HepG2 (cell line): ENCODE measurements around the gene PGM3. TPM values are rescaled to one million over a fixed set of nuclear protein-coding genes. Genes with fewer than 3 reads are reported as not detected.

ENCODE experiments used
- ATAC-seq: fragments of 200-7000 bp; cut with Tn5 transposase; 3 replicates; pipeline ENCODE4 v1.9.1; 2020; ENCODE audit warnings: mild to moderate bottlenecking, moderate library complexity
- BruUV-seq: library from RNA; stranded (reverse); fragments of 400-500 nt; replicated peaks from 2 replicates; lab custom pipeline; 2021; lab: Mats Ljungman, UMichigan
- CTCF ChIA-PET: fragments of 300-600 bp; formaldehyde crosslinking; extraction: SDS; loops from one replicate; lab custom pipeline; 2021; ENCODE audit warnings: low total read pairs, inconsistent platforms, low intra/inter-chr PET ratio; lab: Yijun Ruan, JAX
- POLR2A ChIA-PET: fragments of 350-600 bp; sonication (Branson Sonifier 250); formaldehyde crosslinking; loops from one replicate; lab custom pipeline; 2020; ENCODE audit warnings: antibody characterized with exemption, inconsistent platforms; lab: Yijun Ruan, JAX
- DNase-seq: peaks from one replicate; pipeline ENCODE4 v3.0.0-alpha.2; 2015; ENCODE audit warnings: low spot score
- FAIRE-seq: peaks from 3 replicates; lab custom pipeline; 2011; peaks lifted over from hg19 to GRCh38; lab: Jason Lieb, UNC
- H2AFZ ChIP-seq: one replicate; pipeline ENCODE4 v1.6.1; 2011; ENCODE audit warnings: low read length, inconsistent platforms
- H3K27ac ChIP-seq: fragments of 300-600 bp; 3 replicates; pipeline ENCODE4 v1.8.0; 2011; ENCODE audit warnings: mixed run types, mild to moderate bottlenecking, mixed read lengths, low read length, inconsistent platforms; ENCODE audit not compliant: insufficient read depth; ENCODE audit errors: extremely low read length
- H3K27me3 ChIP-seq, 2 experiments: fragments of 200-600 bp in 1 of 2; 2 replicates in 1 of 2; 3 replicates in 1 of 2; pipeline versions ENCODE4 v1.6.0 to v1.8.0; 2011; ENCODE audit warnings: low read length in 2 of 2, mild to moderate bottlenecking in 2 of 2, moderate library complexity in 2 of 2, inconsistent platforms in 1 of 2; ENCODE audit not compliant: insufficient read depth in 2 of 2, control insufficient read depth in 1 of 2
- H3K36me3 ChIP-seq, 2 experiments: fragments of 200-600 bp in 1 of 2; replicated peaks in 1 of 2; 2 replicates in 1 of 2; 3 replicates in 1 of 2; pipeline versions ENCODE4 v1.5.1 to v1.8.0; 2011; ENCODE audit warnings: low read length in 2 of 2, inconsistent platforms in 1 of 2; ENCODE audit not compliant: insufficient read depth in 2 of 2, control insufficient read depth in 1 of 2
- H3K4me1 ChIP-seq: 2 replicates; pipeline ENCODE4 v1.5.1; 2012; ENCODE audit warnings: low read length, inconsistent platforms; ENCODE audit not compliant: insufficient read depth
- H3K4me2 ChIP-seq: 2 replicates; pipeline ENCODE4 v1.6.0; 2011; ENCODE audit warnings: low read depth, low read length, inconsistent platforms
- H3K4me3 ChIP-seq, 3 experiments: fragments of 200-600 bp in 1 of 3; sonication (generic), shearing (Covaris generic) in 1 of 3; replicated peaks in 1 of 3; 2 replicates each; pipeline ENCODE4 v1.5.1; 2011 to 2016; ENCODE audit warnings: low read length in 3 of 3, inconsistent platforms in 2 of 3, low read depth in 2 of 3, mild to moderate bottlenecking in 2 of 3, control low read depth in 1 of 3, mixed read lengths in 1 of 3; ENCODE audit not compliant: insufficient read depth in 1 of 3
- H3K79me2 ChIP-seq: one replicate; pipeline ENCODE4 v1.6.1; 2011; ENCODE audit warnings: low read length, inconsistent platforms; ENCODE audit not compliant: insufficient read depth
- H3K9ac ChIP-seq: 2 replicates; pipeline ENCODE4 v1.6.0; 2011; ENCODE audit warnings: mild to moderate bottlenecking, low read depth, low read length, inconsistent platforms; ENCODE audit not compliant: insufficient read depth
- H3K9me3 ChIP-seq: 2 replicates; pipeline ENCODE4 v1.5.1; 2012; ENCODE audit warnings: mild to moderate bottlenecking, low read length
- H4K20me1 ChIP-seq: 2 replicates; pipeline ENCODE4 v1.6.0; 2011; ENCODE audit warnings: inconsistent platforms, mild to moderate bottlenecking, low read length, moderate library complexity; ENCODE audit not compliant: insufficient read depth
- CENPX ChIP-seq: sonication (generic); formaldehyde crosslinking; IDR thresholded peaks from 2 replicates; pipeline ENCODE4 v1.9.0; 2021; ENCODE audit warnings: mild to moderate bottlenecking, missing genetic modification reagents, moderate library complexity
- KDM2A ChIP-seq: sonication (generic); formaldehyde crosslinking; IDR thresholded peaks from 2 replicates; pipeline ENCODE4 v1.4.0; 2020; ENCODE audit warnings: low read depth, missing genetic modification reagents, borderline replicate concordance
- MTA1 ChIP-seq: sonication (generic); formaldehyde crosslinking; IDR thresholded peaks from 2 replicates; pipeline ENCODE4 v1.4.0; 2020; ENCODE audit warnings: missing genetic modification reagents, mild to moderate bottlenecking, borderline replicate concordance
- NFKB2 ChIP-seq: sonication (generic); formaldehyde crosslinking; IDR thresholded peaks from 2 replicates; pipeline ENCODE4 v1.4.0; 2020; ENCODE audit warnings: missing genetic modification reagents, borderline replicate concordance
- NFYB ChIP-seq: sonication (generic); formaldehyde crosslinking; IDR thresholded peaks from 2 replicates; pipeline ENCODE4 v1.4.0; 2020; ENCODE audit warnings: missing genetic modification reagents
- PPARG ChIP-seq: conservative IDR thresholded peaks from 2 replicates; pipeline ENCODE4 v1.6.1; 2016; ENCODE audit warnings: missing biosample characterization, missing genetic modification reagents
- RARG ChIP-seq: sonication (generic); formaldehyde crosslinking; IDR thresholded peaks from 2 replicates; pipeline ENCODE4 v1.4.0; 2020; ENCODE audit warnings: low read depth, mild to moderate bottlenecking, missing genetic modification reagents
- RELA ChIP-seq: sonication (generic); formaldehyde crosslinking; IDR thresholded peaks from 2 replicates; pipeline ENCODE4 v1.4.0; 2020; ENCODE audit warnings: missing genetic modification reagents
- RFXANK ChIP-seq: IDR thresholded peaks from 2 replicates; pipeline ENCODE4 v1.6.1; 2016
- SP1 ChIP-seq, 2 experiments: fragments of 450-650 bp in 1 of 2; sonication (generic) in 1 of 2; formaldehyde crosslinking in 1 of 2; IDR thresholded peaks; 2 replicates each; pipeline versions ENCODE4 v1.4.0 to v1.6.1; 2016 to 2020; ENCODE audit warnings: missing genetic modification reagents in 1 of 2
- TBP ChIP-seq: sonication (generic); formaldehyde crosslinking; IDR thresholded peaks from 2 replicates; pipeline ENCODE4 v1.5.0; 2020; ENCODE audit warnings: missing genetic modification reagents
- ZBTB14 ChIP-seq: sonication (generic); formaldehyde crosslinking; IDR thresholded peaks from 2 replicates; pipeline ENCODE4 v1.4.0; 2020; ENCODE audit warnings: missing genetic modification reagents
- ZBTB49 ChIP-seq: sonication (generic); formaldehyde crosslinking; IDR thresholded peaks from 2 replicates; pipeline ENCODE4 v1.4.0; 2020; ENCODE audit warnings: missing genetic modification reagents, borderline replicate concordance
- ZFX ChIP-seq: sonication (generic); formaldehyde crosslinking; IDR thresholded peaks from 2 replicates; pipeline ENCODE4 v1.4.0; 2020; ENCODE audit warnings: mild to moderate bottlenecking, low read depth, missing genetic modification reagents, moderate library complexity
- ZNF367 ChIP-seq: sonication (generic); formaldehyde crosslinking; IDR thresholded peaks from 2 replicates; pipeline ENCODE4 v1.4.0; 2020; ENCODE audit warnings: missing genetic modification reagents, borderline replicate concordance
- ZNF674 ChIP-seq: sonication (generic); formaldehyde crosslinking; IDR thresholded peaks from 2 replicates; pipeline ENCODE4 v1.5.0; 2020; ENCODE audit warnings: low read depth, mild to moderate bottlenecking, missing genetic modification reagents
- ZNF792 ChIP-seq: IDR thresholded peaks from 2 replicates; pipeline ENCODE4 v1.6.1; 2016
- ZSCAN25 ChIP-seq: sonication (generic); formaldehyde crosslinking; IDR thresholded peaks from 2 replicates; pipeline ENCODE4 v1.8.0; 2022; ENCODE audit warnings: mild to moderate bottlenecking, missing genetic modification reagents
- WGBS: methylation state at CpG from one replicate; pipeline ENCODE4 v1.1.6; 2017; ENCODE audit warnings: low lambda C conversion rate; 5-methylcytosine and 5-hydroxymethylcytosine counted together
- in situ Hi-C: cut with HindIII; loops from 2 replicates; pipeline ENCODE4 v1.10.0; 2017; ENCODE audit warnings: low pct_unique_long_range_greater_than_20kb; ENCODE audit not compliant: extremely low pct_ligation_motif_present
- intact Hi-C: fragments of 100-400 bp; cut with micrococcal nuclease; formaldehyde crosslinking; loops from one replicate; pipeline ENCODE4 v1.10.0; 2022; ENCODE audit not compliant: unreplicated experiment
- polyA plus RNA-seq, 8 experiments: library from polyadenylated mRNA; depleted of rRNA in 3 of 8; stranded (reverse) in 7 of 8; unstranded in 1 of 8; fragments of >200 nt; fragmentation: Illumina TruSeq in 4 of 8; extraction: Trizol in 4 of 8; gene quantifications; 2 replicates each; pipeline versions ENCODE4 v1.2.1 to v1.2.3, GENCODE V29; 2011 to 2016; ENCODE audit warnings: low read depth in 4 of 8, missing spikeins in 1 of 8, mixed read lengths in 1 of 8; ENCODE audit not compliant: insufficient read depth in 1 of 8
- total RNA-seq, 5 experiments: library from RNA; depleted of rRNA; stranded (reverse); fragments of >200 nt; fragmentation: Illumina TruSeq; extraction: Trizol; gene quantifications; 2 replicates each; pipeline ENCODE4 v1.2.3, GENCODE V29; 2016; ENCODE audit warnings: low read depth in 1 of 5

The PGM3 gene
- total and polyA plus RNA-seq, 2 of the 13 experiments (the other 11 are each of a cell fraction or from before 2014, with no cell fraction given): 72.5 to 163 TPM

- no peak overlapping the region for H3K4me2 ChIP-seq
- no peak overlapping the region for H3K4me3 ChIP-seq
- no peak overlapping the region for H3K27ac ChIP-seq
- FAIRE-seq (no peak), DNase-seq (no peak), ATAC-seq (no peak)
- H3K4me1 ChIP-seq: no peaks in the 10 kb centered on the region
- no peaks in the 10 kb centered on the region for H3K9me3 ChIP-seq
- no peaks in the 10 kb centered on the region for H4K20me1 ChIP-seq
- ChIA-PET POLR2A (no interaction called here), CTCF (no interaction called here)
- H3K36me3 ChIP-seq: peaks cover 6 to 82% of the 10 kb centered on the region in 2 experiments
- no peak overlapping the region for H2AFZ ChIP-seq
- no TSS peak for BruUV-seq
- no peaks in the 10 kb centered on the region for H3K27me3 ChIP-seq
- H3K9ac ChIP-seq: no peak overlapping the region
- in situ Hi-C loops: no loop called here
- TF ChIP-seq KDM2A (CRISPR knock-in tag) (no peak), RFXANK (no peak), ZNF674 (CRISPR knock-in tag) (no peak), ZNF792 (CRISPR knock-in tag) (no peak), ZBTB14 (CRISPR knock-in tag) (no peak), ZNF367 (CRISPR knock-in tag) (no peak), NFKB2 (CRISPR knock-in tag) (no peak)
- intact Hi-C loops: no loop called here
- no peaks in the 10 kb centered on the region for H3K79me2 ChIP-seq
These were observed 24.0 kb downstream of the PGM3 start for GRCh38 chr6:83169106-83169505.

GRCh38 chr6:83168556-83168955 lies 24.5 kb downstream of the PGM3 start:
- intact Hi-C loops: no loop called here
- POLR2A ChIA-PET: no interaction called here
- WGBS: 92% methylated on average over 1 of the region's 1 CpG
- H4K20me1 ChIP-seq: no peaks in the 10 kb centered on the region
- FAIRE-seq (no peak), ATAC-seq (no peak), DNase-seq (no peak)
- H3K27ac ChIP-seq: no peak overlapping the region
- peaks cover 6 to 77% of the 10 kb centered on the region in 2 experiments for H3K36me3 ChIP-seq
- no peak overlapping the region for H3K9ac ChIP-seq
- H3K9me3 ChIP-seq: no peaks in the 10 kb centered on the region
- CTCF ChIA-PET: no interaction called here
- BruUV-seq: no TSS peak
- H2AFZ ChIP-seq: no peak overlapping the region
- in situ Hi-C loops: no loop called here
- H3K79me2 ChIP-seq: no peaks in the 10 kb centered on the region
- H3K4me2 ChIP-seq: no peak overlapping the region
- no peaks in the 10 kb centered on the region for H3K4me1 ChIP-seq
- H3K4me3 ChIP-seq: no peak overlapping the region
- no peaks in the 10 kb centered on the region for H3K27me3 ChIP-seq
- TF ChIP-seq SP1 (IDR thresholded peaks at IDR 0.05) (no peak), SP1 (CRISPR knock-in tag; IDR thresholded peaks at IDR 0.05) (no peak), ZSCAN25 (CRISPR knock-in tag) (no peak), TBP (CRISPR knock-in tag) (no peak), RELA (CRISPR knock-in tag) (no peak), PPARG (CRISPR knock-in tag) (no peak), CENPX (CRISPR knock-in tag) (no peak), ZFX (CRISPR knock-in tag) (no peak), NFYB (CRISPR knock-in tag) (no peak), ZBTB49 (CRISPR knock-in tag) (no peak), MTA1 (CRISPR knock-in tag) (no peak), RARG (CRISPR knock-in tag) (no peak)
